HepG2 (cell line): Measurements from ENCODE around the gene TMEM47. TPM values are rescaled to one million over a fixed set of nuclear protein-coding genes. Genes with fewer than 3 reads are reported as not detected.

ENCODE experiments used
- ATAC-seq: fragments of 200-7000 bp; cut with Tn5 transposase; 3 replicates; pipeline ENCODE4 v1.9.1; 2020; ENCODE audit warnings: mild to moderate bottlenecking, moderate library complexity
- BruUV-seq: library from RNA; stranded (reverse); fragments of 400-500 nt; replicated peaks from 2 replicates; lab custom pipeline; 2021; lab: Mats Ljungman, UMichigan
- CTCF ChIA-PET: fragments of 300-600 bp; formaldehyde crosslinking; extraction: SDS; loops from one replicate; lab custom pipeline; 2021; ENCODE audit warnings: low total read pairs, inconsistent platforms, low intra/inter-chr PET ratio; lab: Yijun Ruan, JAX
- POLR2A ChIA-PET: fragments of 350-600 bp; sonication (Branson Sonifier 250); formaldehyde crosslinking; loops from one replicate; lab custom pipeline; 2020; ENCODE audit warnings: antibody characterized with exemption, inconsistent platforms; lab: Yijun Ruan, JAX
- DNase-seq: peaks from one replicate; pipeline ENCODE4 v3.0.0-alpha.2; 2015; ENCODE audit warnings: low spot score
- FAIRE-seq: peaks from 3 replicates; lab custom pipeline; 2011; peaks lifted over from hg19 to GRCh38; lab: Jason Lieb, UNC
- H2AFZ ChIP-seq: one replicate; pipeline ENCODE4 v1.6.1; 2011; ENCODE audit warnings: low read length, inconsistent platforms
- H3K27ac ChIP-seq: fragments of 300-600 bp; 3 replicates; pipeline ENCODE4 v1.8.0; 2011; ENCODE audit warnings: mixed run types, mild to moderate bottlenecking, mixed read lengths, low read length, inconsistent platforms; ENCODE audit not compliant: insufficient read depth; ENCODE audit errors: extremely low read length
- H3K27me3 ChIP-seq, 2 experiments: fragments of 200-600 bp in 1 of 2; 2 replicates in 1 of 2; 3 replicates in 1 of 2; pipeline versions ENCODE4 v1.6.0 to v1.8.0; 2011; ENCODE audit warnings: low read length in 2 of 2, mild to moderate bottlenecking in 2 of 2, moderate library complexity in 2 of 2, inconsistent platforms in 1 of 2; ENCODE audit not compliant: insufficient read depth in 2 of 2, control insufficient read depth in 1 of 2
- H3K36me3 ChIP-seq, 2 experiments: fragments of 200-600 bp in 1 of 2; replicated peaks in 1 of 2; 2 replicates in 1 of 2; 3 replicates in 1 of 2; pipeline versions ENCODE4 v1.5.1 to v1.8.0; 2011; ENCODE audit warnings: low read length in 2 of 2, inconsistent platforms in 1 of 2; ENCODE audit not compliant: insufficient read depth in 2 of 2, control insufficient read depth in 1 of 2
- H3K4me1 ChIP-seq: 2 replicates; pipeline ENCODE4 v1.5.1; 2012; ENCODE audit warnings: low read length, inconsistent platforms; ENCODE audit not compliant: insufficient read depth
- H3K4me2 ChIP-seq: 2 replicates; pipeline ENCODE4 v1.6.0; 2011; ENCODE audit warnings: low read depth, low read length, inconsistent platforms
- H3K4me3 ChIP-seq, 3 experiments: fragments of 200-600 bp in 1 of 3; sonication (generic), shearing (Covaris generic) in 1 of 3; replicated peaks in 1 of 3; 2 replicates each; pipeline ENCODE4 v1.5.1; 2011 to 2016; ENCODE audit warnings: low read length in 3 of 3, inconsistent platforms in 2 of 3, low read depth in 2 of 3, mild to moderate bottlenecking in 2 of 3, control low read depth in 1 of 3, mixed read lengths in 1 of 3; ENCODE audit not compliant: insufficient read depth in 1 of 3
- H3K79me2 ChIP-seq: one replicate; pipeline ENCODE4 v1.6.1; 2011; ENCODE audit warnings: low read length, inconsistent platforms; ENCODE audit not compliant: insufficient read depth
- H3K9ac ChIP-seq: 2 replicates; pipeline ENCODE4 v1.6.0; 2011; ENCODE audit warnings: mild to moderate bottlenecking, low read depth, low read length, inconsistent platforms; ENCODE audit not compliant: insufficient read depth
- H3K9me3 ChIP-seq: 2 replicates; pipeline ENCODE4 v1.5.1; 2012; ENCODE audit warnings: mild to moderate bottlenecking, low read length
- H4K20me1 ChIP-seq: 2 replicates; pipeline ENCODE4 v1.6.0; 2011; ENCODE audit warnings: inconsistent platforms, mild to moderate bottlenecking, low read length, moderate library complexity; ENCODE audit not compliant: insufficient read depth
- AHR ChIP-seq: IDR thresholded peaks from 2 replicates; pipeline ENCODE4 v1.6.1; 2018; ENCODE audit warnings: missing genetic modification reagents, missing compliant biosample characterization
- BORCS8-MEF2B ChIP-seq: sonication (generic); formaldehyde crosslinking; IDR thresholded peaks from 2 replicates; pipeline ENCODE4 v1.8.0; 2022; ENCODE audit warnings: mild to moderate bottlenecking, missing genetic modification reagents
- GATA4 ChIP-seq: sonication (generic); IDR thresholded peaks from 2 replicates; pipeline ENCODE4 v1.6.1; 2016; ENCODE audit warnings: antibody characterized with exemption, low read depth, borderline replicate concordance
- HMGA1 ChIP-seq: sonication (generic); formaldehyde crosslinking; conservative IDR thresholded peaks from 2 replicates; pipeline ENCODE4 v1.4.0; 2020; ENCODE audit warnings: missing genetic modification reagents
- KDM2A ChIP-seq: sonication (generic); formaldehyde crosslinking; IDR thresholded peaks from 2 replicates; pipeline ENCODE4 v1.4.0; 2020; ENCODE audit warnings: low read depth, missing genetic modification reagents, borderline replicate concordance
- NKX3-1 ChIP-seq: sonication (generic); formaldehyde crosslinking; IDR thresholded peaks from 2 replicates; pipeline ENCODE4 v1.5.0; 2020; ENCODE audit warnings: missing genetic modification reagents
- PHB2 ChIP-seq: fragments of 450-650 bp; IDR thresholded peaks from 2 replicates; pipeline ENCODE4 v1.6.1; 2018; ENCODE audit not compliant: partially characterized antibody
- XRCC5 ChIP-seq: fragments of 200-400 bp; formaldehyde crosslinking; optimal IDR thresholded peaks from 2 replicates; pipeline ENCODE3; 2017; ENCODE audit warnings: mild to moderate bottlenecking, low read length
- ZBTB7A ChIP-seq: sonication (generic); formaldehyde crosslinking; IDR thresholded peaks from 2 replicates; pipeline ENCODE4 v1.8.0; 2022; ENCODE audit warnings: mild to moderate bottlenecking, missing genetic modification reagents
- ZMYM3 ChIP-seq: sonication (generic); formaldehyde crosslinking; IDR thresholded peaks from 2 replicates; pipeline ENCODE4 v1.5.1; 2020; ENCODE audit warnings: mild to moderate bottlenecking, missing genetic modification reagents
- ZNF282 ChIP-seq: fragments of 450-650 bp; IDR thresholded peaks from 2 replicates; pipeline ENCODE4 v1.6.1; 2018; ENCODE audit not compliant: partially characterized antibody
- ZNF446 ChIP-seq: sonication (generic); formaldehyde crosslinking; IDR thresholded peaks from 2 replicates; pipeline ENCODE4 v1.5.0; 2020; ENCODE audit warnings: mild to moderate bottlenecking, missing genetic modification reagents
- ZNF530 ChIP-seq: sonication (generic); formaldehyde crosslinking; IDR thresholded peaks from 2 replicates; pipeline ENCODE4 v1.5.0; 2020; ENCODE audit warnings: low read depth, mild to moderate bottlenecking, missing genetic modification reagents
- ZNF550 ChIP-seq: sonication (generic); formaldehyde crosslinking; IDR thresholded peaks from 2 replicates; pipeline ENCODE4 v1.4.0; 2020; ENCODE audit warnings: mild to moderate bottlenecking, missing genetic modification reagents, borderline replicate concordance
- ZNF7 ChIP-seq: IDR thresholded peaks from 2 replicates; pipeline ENCODE4 v1.6.1; 2016; ENCODE audit warnings: missing biosample characterization, missing genetic modification reagents
- WGBS: methylation state at CpG from one replicate; pipeline ENCODE4 v1.1.6; 2017; ENCODE audit warnings: low lambda C conversion rate; 5-methylcytosine and 5-hydroxymethylcytosine counted together
- in situ Hi-C: cut with HindIII; loops from 2 replicates; pipeline ENCODE4 v1.10.0; 2017; ENCODE audit warnings: low pct_unique_long_range_greater_than_20kb; ENCODE audit not compliant: extremely low pct_ligation_motif_present
- intact Hi-C: fragments of 100-400 bp; cut with micrococcal nuclease; formaldehyde crosslinking; loops from one replicate; pipeline ENCODE4 v1.10.0; 2022; ENCODE audit not compliant: unreplicated experiment
- polyA plus RNA-seq, 8 experiments: library from polyadenylated mRNA; depleted of rRNA in 3 of 8; stranded (reverse) in 7 of 8; unstranded in 1 of 8; fragments of >200 nt; fragmentation: Illumina TruSeq in 4 of 8; extraction: Trizol in 4 of 8; gene quantifications; 2 replicates each; pipeline versions ENCODE4 v1.2.1 to v1.2.3, GENCODE V29; 2011 to 2016; ENCODE audit warnings: low read depth in 4 of 8, missing spikeins in 1 of 8, mixed read lengths in 1 of 8; ENCODE audit not compliant: insufficient read depth in 1 of 8
- total RNA-seq, 5 experiments: library from RNA; depleted of rRNA; stranded (reverse); fragments of >200 nt; fragmentation: Illumina TruSeq; extraction: Trizol; gene quantifications; 2 replicates each; pipeline ENCODE4 v1.2.3, GENCODE V29; 2016; ENCODE audit warnings: low read depth in 1 of 5
- TF ChIP-seq, protein P1 (sequence below): sonication (generic); formaldehyde crosslinking; IDR thresholded peaks from 2 replicates; pipeline ENCODE4 v1.8.0; 2022; ENCODE audit warnings: mild to moderate bottlenecking, missing genetic modification reagents, moderate library complexity
- TF ChIP-seq, protein P2 (sequence below): sonication (generic); formaldehyde crosslinking; IDR thresholded peaks from 2 replicates; pipeline ENCODE4 v1.5.0; 2020; ENCODE audit warnings: mild to moderate bottlenecking, missing genetic modification reagents
- TF ChIP-seq, protein P3 (sequence below), 2 experiments: sonication (generic) in 1 of 2; formaldehyde crosslinking in 1 of 2; IDR thresholded peaks; 2 replicates each; pipeline versions ENCODE4 v1.4.0 to v1.6.1; 2018 to 2020; ENCODE audit warnings: missing genetic modification reagents in 2 of 2, borderline replicate concordance in 1 of 2, low read depth in 1 of 2, mild to moderate bottlenecking in 1 of 2, missing biosample characterization in 1 of 2

Gene TMEM47
- total and polyA plus RNA-seq, 2 of the 13 experiments (the other 11 are each of a cell fraction or from before 2014, with no cell fraction given), result not detected

DNA sequence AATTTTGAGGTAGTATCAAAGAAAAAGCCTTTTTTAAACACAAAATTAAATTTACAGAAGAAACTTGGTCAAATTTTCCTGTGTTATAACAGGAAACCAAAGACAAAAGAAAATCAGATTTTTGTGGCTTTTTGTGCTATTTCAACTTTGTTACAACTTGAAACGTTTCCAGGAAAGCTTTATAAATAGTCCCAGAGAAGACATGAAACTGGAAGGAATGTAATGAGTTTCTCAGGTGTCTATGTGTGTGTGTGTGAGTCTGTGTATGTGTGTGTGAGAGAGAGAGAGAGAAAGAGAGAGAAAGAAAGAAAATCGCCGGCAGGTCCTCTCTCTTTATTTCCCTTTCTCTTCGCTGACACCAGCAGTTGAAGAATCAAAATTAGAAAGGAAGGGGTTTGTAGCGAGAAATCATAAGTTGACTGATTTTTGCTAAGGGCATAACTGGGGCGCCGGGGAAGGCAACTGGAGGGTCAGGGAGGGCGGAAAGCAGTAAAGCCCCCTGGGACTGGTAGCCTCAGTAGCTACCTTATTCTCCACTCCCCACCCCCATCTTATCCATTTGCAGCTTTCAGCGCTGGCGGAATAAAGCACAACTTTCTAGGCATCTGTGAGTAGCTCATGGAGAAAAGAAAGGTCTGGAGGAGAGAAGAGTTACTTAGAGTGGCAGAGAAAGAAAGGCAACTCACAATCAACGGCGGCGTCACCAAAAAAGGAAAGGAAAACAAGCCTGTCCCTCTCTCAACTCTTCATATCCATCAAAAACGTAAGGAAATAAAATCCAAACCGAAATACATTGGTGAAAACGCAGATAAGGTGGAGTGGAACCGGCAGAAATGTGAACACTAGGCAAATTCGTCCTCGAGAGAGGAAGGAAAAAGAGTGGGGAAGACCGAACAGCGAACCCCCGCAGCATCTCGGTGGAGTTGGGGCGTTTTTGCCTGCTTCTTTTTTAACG lies 1.3 kb downstream of the TMEM47 start (continued):
- no peak for TF ChIP-seq ZNF550
- TF ChIP-seq KDM2A (CRISPR knock-in tag), result no peak
- no peak for TF ChIP-seq GATA4
- no peak for TF ChIP-seq ZBTB7A (CRISPR knock-in tag)
- no peak for TF ChIP-seq ZNF7 (CRISPR knock-in tag)
- no peak for TF ChIP-seq PHB2

DNA sequence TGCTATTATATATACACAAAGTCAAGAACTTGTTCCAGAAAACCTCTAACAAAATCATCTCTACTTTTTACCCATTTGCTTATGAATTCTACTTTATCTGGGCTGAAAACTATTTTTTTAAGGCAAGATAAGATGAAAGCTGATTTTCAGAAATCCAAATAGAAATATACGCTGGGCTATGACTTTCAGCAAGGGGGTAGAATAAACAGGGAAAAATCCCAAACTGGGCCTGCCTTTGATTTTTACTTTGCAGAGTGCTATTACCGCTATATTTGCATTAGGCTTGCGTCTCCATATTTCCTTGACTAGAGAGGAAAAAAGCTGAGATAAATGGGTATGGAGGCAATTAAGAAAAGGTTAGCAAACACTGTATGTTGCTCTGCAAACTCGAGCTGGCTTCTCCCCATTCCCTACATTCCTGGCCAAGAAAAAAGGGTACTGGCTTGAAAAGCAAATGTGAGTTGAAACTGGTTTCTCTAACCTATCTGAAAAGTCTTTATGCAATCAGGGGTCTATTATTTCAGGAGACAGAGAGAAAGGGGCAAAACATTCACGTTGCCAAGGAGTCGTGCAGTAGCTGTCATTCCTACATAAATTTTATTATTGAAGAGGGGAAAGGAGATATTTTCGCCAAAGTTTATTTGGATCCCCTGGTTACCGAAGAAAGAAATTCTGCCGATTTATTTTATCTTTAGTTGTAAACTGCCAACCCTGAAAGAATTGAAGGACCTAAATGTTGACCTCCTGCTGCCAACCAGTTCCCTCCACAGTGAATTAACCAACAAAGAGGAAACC lies 2.2 kb downstream of the TMEM47 start:
- Histone ChIP-seq H3K36me3 (no peaks in the 10 kb centered on the region), H3K9ac (no peak overlapping the region), H3K27me3 (no peaks in the 10 kb centered on the region), H3K4me2 (no peak overlapping the region), H3K4me1 (no peaks in the 10 kb centered on the region), H2AFZ (no peak overlapping the region), H3K9me3 (no peaks in the 10 kb centered on the region), H3K79me2 (no peaks in the 10 kb centered on the region), H3K4me3 (no peak overlapping the region), H3K27ac (no peak overlapping the region), H4K20me1 (no peaks in the 10 kb centered on the region)
- ATAC-seq (no peak), DNase-seq (no peak), FAIRE-seq (no peak)
- 25% methylated on average over 9 of the region's 9 CpGs for WGBS
- intact Hi-C loops, result no loop called here
- TF ChIP-seq, protein P1, sequence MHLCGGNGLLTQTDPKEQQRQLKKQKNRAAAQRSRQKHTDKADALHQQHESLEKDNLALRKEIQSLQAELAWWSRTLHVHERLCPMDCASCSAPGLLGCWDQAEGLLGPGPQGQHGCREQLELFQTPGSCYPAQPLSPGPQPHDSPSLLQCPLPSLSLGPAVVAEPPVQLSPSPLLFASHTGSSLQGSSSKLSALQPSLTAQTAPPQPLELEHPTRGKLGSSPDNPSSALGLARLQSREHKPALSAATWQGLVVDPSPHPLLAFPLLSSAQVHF (CRISPR knock-in tag), result no peak
- TF ChIP-seq, protein P2, sequence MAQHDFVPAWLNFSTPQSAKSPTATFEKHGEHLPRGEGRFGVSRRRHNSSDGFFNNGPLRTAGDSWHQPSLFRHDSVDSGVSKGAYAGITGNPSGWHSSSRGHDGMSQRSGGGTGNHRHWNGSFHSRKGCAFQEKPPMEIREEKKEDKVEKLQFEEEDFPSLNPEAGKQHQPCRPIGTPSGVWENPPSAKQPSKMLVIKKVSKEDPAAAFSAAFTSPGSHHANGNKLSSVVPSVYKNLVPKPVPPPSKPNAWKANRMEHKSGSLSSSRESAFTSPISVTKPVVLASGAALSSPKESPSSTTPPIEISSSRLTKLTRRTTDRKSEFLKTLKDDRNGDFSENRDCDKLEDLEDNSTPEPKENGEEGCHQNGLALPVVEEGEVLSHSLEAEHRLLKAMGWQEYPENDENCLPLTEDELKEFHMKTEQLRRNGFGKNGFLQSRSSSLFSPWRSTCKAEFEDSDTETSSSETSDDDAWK (CRISPR knock-in tag), result no peak
- TF ChIP-seq BORCS8-MEF2B (no peak), AHR (CRISPR knock-in tag) (no peak), XRCC5 (no peak), ZNF282 (no peak), ZNF530 (CRISPR knock-in tag) (no peak), NKX3-1 (CRISPR knock-in tag) (no peak), ZNF446 (CRISPR knock-in tag) (no peak), HMGA1 (CRISPR knock-in tag) (no peak), ZMYM3 (no peak)
- TF ChIP-seq, protein P3, sequence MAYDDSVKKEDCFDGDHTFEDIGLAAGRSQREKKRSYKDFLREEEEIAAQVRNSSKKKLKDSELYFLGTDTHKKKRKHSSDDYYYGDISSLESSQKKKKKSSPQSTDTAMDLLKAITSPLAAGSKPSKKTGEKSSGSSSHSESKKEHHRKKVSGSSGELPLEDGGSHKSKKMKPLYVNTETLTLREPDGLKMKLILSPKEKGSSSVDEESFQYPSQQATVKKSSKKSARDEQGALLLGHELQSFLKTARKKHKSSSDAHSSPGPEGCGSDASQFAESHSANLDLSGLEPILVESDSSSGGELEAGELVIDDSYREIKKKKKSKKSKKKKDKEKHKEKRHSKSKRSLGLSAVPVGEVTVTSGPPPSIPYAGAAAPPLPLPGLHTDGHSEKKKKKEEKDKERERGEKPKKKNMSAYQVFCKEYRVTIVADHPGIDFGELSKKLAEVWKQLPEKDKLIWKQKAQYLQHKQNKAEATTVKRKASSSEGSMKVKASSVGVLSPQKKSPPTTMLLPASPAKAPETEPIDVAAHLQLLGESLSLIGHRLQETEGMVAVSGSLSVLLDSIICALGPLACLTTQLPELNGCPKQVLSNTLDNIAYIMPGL (CRISPR knock-in tag; IDR thresholded peaks at IDR 0.05; ENCODE audit: borderline replicate concordance in 1 of 2, low read depth in 1 of 2), result no peak
- ChIA-PET CTCF (no interaction called here), POLR2A (no interaction called here)
- no TSS peak for BruUV-seq
- in situ Hi-C loops, result no loop called here
